ENCODE results near the gene HOXA6. TPM values are rescaled to one million over a fixed set of nuclear protein-coding genes. Genes with fewer than 3 reads are reported as not detected.

The HOXA6 gene
- total RNA-seq, 1 experiment from 2014 or later, result 0.65 TPM

DNA sequence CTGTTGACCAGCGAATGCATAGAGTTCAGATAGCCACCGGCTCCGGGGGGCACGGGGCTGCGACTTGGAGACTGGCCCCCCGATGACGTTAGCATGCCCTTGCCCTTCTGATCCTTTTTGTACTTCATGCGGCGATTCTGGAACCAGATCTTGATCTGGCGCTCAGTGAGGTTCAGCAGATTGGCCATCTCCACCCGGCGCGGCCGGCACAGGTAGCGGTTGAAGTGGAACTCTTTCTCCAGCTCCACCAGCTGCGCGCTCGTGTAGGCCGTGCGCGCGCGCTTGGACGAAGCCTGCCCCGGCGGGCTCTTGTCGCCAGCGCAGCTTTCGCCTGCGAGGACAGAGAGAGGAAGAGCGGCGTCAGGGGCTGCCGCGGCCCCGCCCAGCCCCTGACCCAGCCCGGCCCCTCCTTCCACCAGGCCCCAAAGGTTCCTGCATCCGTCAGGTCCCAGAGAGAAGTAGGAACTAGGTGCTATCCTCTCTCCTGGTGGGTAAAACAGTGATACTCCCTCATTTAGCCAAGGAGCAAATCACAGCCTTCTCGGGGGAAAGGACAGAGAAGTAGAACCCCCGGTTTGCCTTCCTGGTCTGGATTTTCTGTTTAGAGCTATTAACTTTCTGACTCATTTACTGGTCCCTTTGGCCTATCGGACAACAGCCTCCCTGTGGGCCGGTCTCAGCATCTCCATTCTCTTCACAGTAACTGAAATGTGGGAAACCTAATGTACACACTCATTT, 39.0 kb downstream of the HOXA6 start:
- H3K36me3 ChIP-seq (ENCODE audit: low read depth), result peaks cover 41% of the 10 kb centered on the region
- H3K27ac ChIP-seq, result 0 out of 2 replicates have a peak overlapping the region, but pooled peaks have one; percentile 4
- POLR2A ChIA-PET (ENCODE audit: unreplicated experiment), result interaction anchor here (0.5 kb wide), 1 partner anchor 10 kb away, joined by 4 read pairs; no protein-coding TSS in a partner anchor
- no peak overlapping the region for H2AFZ ChIP-seq
- intact Hi-C loops (cut with micrococcal nuclease; ENCODE audit: unreplicated experiment), result no loop called here
- peaks cover 29% of the 10 kb centered on the region for H3K4me1 ChIP-seq (replicated peaks; ENCODE audit: insufficient read depth)
- no peak for DNase-seq
- no peak overlapping the region for H3K4me3 ChIP-seq
- no peak for TF ChIP-seq EZH2 (IDR thresholded peaks at IDR 0.05; ENCODE audit: low read depth)
- TF ChIP-seq, protein P1, sequence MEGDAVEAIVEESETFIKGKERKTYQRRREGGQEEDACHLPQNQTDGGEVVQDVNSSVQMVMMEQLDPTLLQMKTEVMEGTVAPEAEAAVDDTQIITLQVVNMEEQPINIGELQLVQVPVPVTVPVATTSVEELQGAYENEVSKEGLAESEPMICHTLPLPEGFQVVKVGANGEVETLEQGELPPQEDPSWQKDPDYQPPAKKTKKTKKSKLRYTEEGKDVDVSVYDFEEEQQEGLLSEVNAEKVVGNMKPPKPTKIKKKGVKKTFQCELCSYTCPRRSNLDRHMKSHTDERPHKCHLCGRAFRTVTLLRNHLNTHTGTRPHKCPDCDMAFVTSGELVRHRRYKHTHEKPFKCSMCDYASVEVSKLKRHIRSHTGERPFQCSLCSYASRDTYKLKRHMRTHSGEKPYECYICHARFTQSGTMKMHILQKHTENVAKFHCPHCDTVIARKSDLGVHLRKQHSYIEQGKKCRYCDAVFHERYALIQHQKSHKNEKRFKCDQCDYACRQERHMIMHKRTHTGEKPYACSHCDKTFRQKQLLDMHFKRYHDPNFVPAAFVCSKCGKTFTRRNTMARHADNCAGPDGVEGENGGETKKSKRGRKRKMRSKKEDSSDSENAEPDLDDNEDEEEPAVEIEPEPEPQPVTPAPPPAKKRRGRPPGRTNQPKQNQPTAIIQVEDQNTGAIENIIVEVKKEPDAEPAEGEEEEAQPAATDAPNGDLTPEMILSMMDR (conservative IDR thresholded peaks at IDR 0.05), result no peak
- no peak overlapping the region for H3K4me2 ChIP-seq
- no peaks in the 10 kb centered on the region for H4K20me1 ChIP-seq (ENCODE audit: insufficient read depth)
- H3K9me3 ChIP-seq (ENCODE audit: insufficient read depth, low read depth), result no peaks in the 10 kb centered on the region
- H3K9me2 ChIP-seq (ENCODE audit: insufficient read depth), result no peaks in the 10 kb centered on the region
- CTCF ChIA-PET, result interaction anchor here (0.5 kb wide), 1 partner anchor 60 kb away, joined by 4 read pairs; no protein-coding TSS in a partner anchor
- H3K27me3 ChIP-seq (ENCODE audit: insufficient read depth, low read depth), result no peaks in the 10 kb centered on the region
- no TSS peak for BruUV-seq (replicated peaks)
- H3K79me2 ChIP-seq (ENCODE audit: low read depth), result peaks cover 74% of the 10 kb centered on the region
- peaks cover 53% of the 10 kb centered on the region for H3F3A ChIP-seq (ENCODE audit: insufficient read depth, low read depth)

- Histone ChIP-seq H3K27ac (no peak overlapping the region), H3K79me2 (ENCODE audit: low read depth) (peaks cover 65% of the 10 kb centered on the region)
- no TSS peak for BruUV-seq (replicated peaks)
Observed at GRCh38 chr7:27107391-27108381, 39.9 kb downstream of the HOXA6 start.

DNA sequence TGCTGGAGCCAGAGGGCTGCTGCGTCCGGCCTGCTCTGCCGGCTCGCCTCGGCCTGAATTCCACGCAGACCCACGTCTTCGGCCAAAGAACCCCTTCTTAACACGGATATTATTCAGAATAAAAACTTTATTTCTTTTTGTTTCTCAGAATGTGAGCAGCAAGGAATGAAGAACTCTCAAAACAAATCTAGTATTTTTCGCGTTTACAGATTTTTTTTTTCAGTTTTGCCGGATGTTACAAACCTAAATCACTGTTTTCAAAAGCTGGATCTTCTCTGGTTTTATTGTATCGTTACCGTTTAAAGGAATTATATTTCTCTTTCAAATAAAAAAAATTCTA, 40.7 kb downstream of the HOXA6 start:
- H3K4me3 ChIP-seq, result no peak overlapping the region

More at GRCh38 chr7:27107391-27108381, 39.9 kb downstream of the HOXA6 start:
- no peaks in the 10 kb centered on the region for H3K9me3 ChIP-seq (ENCODE audit: insufficient read depth, low read depth)
- peaks cover 41% of the 10 kb centered on the region for H3K36me3 ChIP-seq (ENCODE audit: low read depth)
- H4K20me1 ChIP-seq (ENCODE audit: insufficient read depth), result no peaks in the 10 kb centered on the region
- H3F3A ChIP-seq (ENCODE audit: insufficient read depth, low read depth), result peaks cover 46% of the 10 kb centered on the region
- DNase-seq, result no peak
- H3K4me1 ChIP-seq (replicated peaks; ENCODE audit: insufficient read depth), result peaks cover 29% of the 10 kb centered on the region
- no peaks in the 10 kb centered on the region for H3K27me3 ChIP-seq (ENCODE audit: insufficient read depth, low read depth)
- H3K4me2 ChIP-seq, result no peak overlapping the region
- ChIA-PET CTCF (no interaction called here), POLR2A (ENCODE audit: unreplicated experiment) (no interaction called here)
- no peak overlapping the region for H3K4me3 ChIP-seq
- no peaks in the 10 kb centered on the region for H3K9me2 ChIP-seq (ENCODE audit: insufficient read depth)
- TF ChIP-seq EZH2 (IDR thresholded peaks at IDR 0.05; ENCODE audit: low read depth), result no peak
- TF ChIP-seq, protein P1 (conservative IDR thresholded peaks at IDR 0.05), result no peak
- intact Hi-C loops (cut with micrococcal nuclease; ENCODE audit: unreplicated experiment), result no loop called here
- no peak overlapping the region for H2AFZ ChIP-seq

More for the DNA sequence above, 40.7 kb downstream of the HOXA6 start:
- Histone ChIP-seq H3K4me1 (replicated peaks; ENCODE audit: insufficient read depth) (peaks cover 23% of the 10 kb centered on the region), H3K27ac (no peak overlapping the region), H4K20me1 (ENCODE audit: insufficient read depth) (no peaks in the 10 kb centered on the region), H2AFZ (no peak overlapping the region), H3K9me2 (ENCODE audit: insufficient read depth) (no peaks in the 10 kb centered on the region), H3K36me3 (ENCODE audit: low read depth) (peaks cover 34% of the 10 kb centered on the region), H3F3A (ENCODE audit: insufficient read depth, low read depth) (peaks cover 37% of the 10 kb centered on the region), H3K4me2 (no peak overlapping the region), H3K9me3 (ENCODE audit: insufficient read depth, low read depth) (no peaks in the 10 kb centered on the region), H3K27me3 (ENCODE audit: insufficient read depth, low read depth) (no peaks in the 10 kb centered on the region), H3K79me2 (ENCODE audit: low read depth) (peaks cover 57% of the 10 kb centered on the region)
- TF ChIP-seq, protein P1 (conservative IDR thresholded peaks at IDR 0.05), result no peak
- no peak for TF ChIP-seq EZH2 (IDR thresholded peaks at IDR 0.05; ENCODE audit: low read depth)
- ChIA-PET POLR2A (ENCODE audit: unreplicated experiment) (no interaction called here), CTCF (no interaction called here)
- no peak for DNase-seq
- intact Hi-C loops (cut with micrococcal nuclease; ENCODE audit: unreplicated experiment), result no loop called here
- BruUV-seq (replicated peaks), result no TSS peak
